SK-N-SH (cell line): ENCODE results near the gene NUDT14.

Experiments
- CHD2 ChIP-seq: fragments of 150-350 bp; IDR thresholded peaks from 2 replicates; pipeline ENCODE4 v1.6.1; 2018; ENCODE audit warnings: low read length; ENCODE audit not compliant: partially characterized antibody
- CTCF ChIP-seq: fragments of 200-600 bp; sonication (generic); IDR thresholded peaks from 2 replicates; pipeline ENCODE4 v1.6.1; 2017; ENCODE audit warnings: antibody characterized with exemption, mild to moderate bottlenecking, moderate library complexity
- FOSL2 ChIP-seq: IDR thresholded peaks from 2 replicates; pipeline ENCODE4 v1.4.0; 2012; ENCODE audit warnings: low read depth, mild to moderate bottlenecking, moderate library complexity, borderline replicate concordance
- FOXJ3 ChIP-seq: sonication (generic); formaldehyde crosslinking; IDR thresholded peaks from 2 replicates; pipeline ENCODE4 v1.5.1; 2020; ENCODE audit warnings: mild to moderate bottlenecking, missing genetic modification reagents
- FOXM1 ChIP-seq: IDR thresholded peaks from 2 replicates; pipeline ENCODE4 v1.4.0; 2012; ENCODE audit warnings: low read depth, mild to moderate bottlenecking
- JUND ChIP-seq: IDR thresholded peaks from 2 replicates; pipeline ENCODE4 v1.4.0; 2012
- POLR2AphosphoS5 ChIP-seq: IDR thresholded peaks from 2 replicates; pipeline ENCODE4 v1.6.1; 2012; ENCODE audit warnings: low read depth, low read length
- RFX5 ChIP-seq: IDR thresholded peaks from 2 replicates; pipeline ENCODE4 v1.6.1; 2012; ENCODE audit warnings: mild to moderate bottlenecking, improper control_type of control experiment, low read length
- SMC3 ChIP-seq: IDR thresholded peaks from 2 replicates; pipeline ENCODE4 v1.6.1; 2012; ENCODE audit warnings: low read depth, low read length, improper control_type of control experiment
- TAF1 ChIP-seq: IDR thresholded peaks from 2 replicates; pipeline ENCODE4 v1.6.1; 2012; ENCODE audit warnings: low read depth, mild to moderate bottlenecking, low read length, moderate library complexity, borderline replicate concordance
- YY1 ChIP-seq: IDR thresholded peaks from 2 replicates; pipeline ENCODE4 v1.4.0; 2012; ENCODE audit warnings: low read depth, mild to moderate bottlenecking

DNA sequence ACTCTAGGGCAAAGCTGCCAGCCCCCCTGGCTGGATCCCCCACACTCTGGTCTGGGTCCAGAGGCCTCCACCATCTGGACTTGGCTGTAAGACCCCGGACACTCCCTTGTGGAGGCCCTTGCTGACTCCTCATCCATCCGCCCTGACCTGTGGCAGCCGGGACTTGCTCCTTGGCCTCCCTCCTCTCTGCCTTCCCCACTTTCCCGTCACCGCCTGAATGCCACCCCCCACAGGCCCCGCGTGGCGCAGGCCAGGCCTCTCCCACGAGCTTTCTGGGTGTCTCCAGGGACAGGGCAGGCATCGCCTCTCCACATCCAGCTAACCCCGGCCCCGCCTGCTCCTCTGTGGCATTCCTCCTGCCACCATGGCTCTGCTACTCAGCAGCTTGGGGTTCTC lies 26.6 kb downstream of the NUDT14 start:
- TF ChIP-seq CTCF (no peak), SMC3 (no peak), JUND (no peak), FOXJ3 (CRISPR knock-in tag) (no peak), YY1 (no peak), POLR2AphosphoS5 (no peak), CHD2 (no peak), TAF1 (no peak), FOXM1 (no peak), RFX5 (no peak), FOSL2 (no peak)
